SK-N-SH treated with all-trans-retinoic acid at 6 μM for 48 hours (cell line): Measurements from ENCODE around the gene TNRC6B.

Experiments used
- CREB5 ChIP-seq: fragments of 250-450 bp; sonication (Bioruptor Pico); IDR thresholded peaks from 2 replicates; pipeline ENCODE4 v1.5.1; 2020; ENCODE audit warnings: low read depth, mild to moderate bottlenecking, moderate library complexity
- CSDC2 ChIP-seq: fragments of 250-450 bp; sonication (Bioruptor Pico); IDR thresholded peaks from 2 replicates; pipeline ENCODE4 v1.5.0; 2020; ENCODE audit warnings: mild to moderate bottlenecking, moderate library complexity
- CSRNP3 ChIP-seq: fragments of 250-450 bp; sonication (Bioruptor Pico); IDR thresholded peaks from 2 replicates; pipeline ENCODE4 v1.5.1; 2021; ENCODE audit warnings: mild to moderate bottlenecking, moderate library complexity
- ESRRG ChIP-seq: fragments of 250-450 bp; sonication (Bioruptor Pico); IDR thresholded peaks from 2 replicates; pipeline ENCODE4 v1.6.1; 2021; ENCODE audit warnings: mild to moderate bottlenecking
- RARB ChIP-seq: fragments of 250-450 bp; sonication (Bioruptor Pico); IDR thresholded peaks from 2 replicates; pipeline ENCODE4 v1.8.0; 2021; ENCODE audit warnings: mild to moderate bottlenecking, moderate library complexity
- ZC3H10 ChIP-seq: fragments of 250-450 bp; sonication (Bioruptor Pico); IDR thresholded peaks from 2 replicates; pipeline ENCODE4 v1.5.1; 2021; ENCODE audit warnings: mild to moderate bottlenecking, moderate library complexity
- ZFP3 ChIP-seq: fragments of 250-450 bp; sonication (Bioruptor Pico); IDR thresholded peaks from 2 replicates; pipeline ENCODE4 v1.5.0; 2020; ENCODE audit warnings: mild to moderate bottlenecking, moderate library complexity
- ZNF8 ChIP-seq: fragments of 450-650 bp; formaldehyde crosslinking; IDR thresholded peaks from 2 replicates; pipeline ENCODE4 v1.5.0; 2020; ENCODE audit warnings: mild to moderate bottlenecking, moderate library complexity
- TF ChIP-seq, protein P1 (sequence below): fragments of 250-450 bp; sonication (Bioruptor Pico); IDR thresholded peaks from 2 replicates; pipeline ENCODE4 v1.5.0; 2020; ENCODE audit warnings: mild to moderate bottlenecking, moderate library complexity

- TF ChIP-seq CSRNP3 (CRISPR knock-in tag) = no peak
- TF ChIP-seq ESRRG (CRISPR knock-in tag) = no peak
- no peak for TF ChIP-seq CSDC2 (CRISPR knock-in tag)
- no peak for TF ChIP-seq CREB5 (CRISPR knock-in tag)
- TF ChIP-seq RARB (CRISPR knock-in tag) = no peak
- no peak for TF ChIP-seq ZC3H10 (CRISPR knock-in tag)
- TF ChIP-seq, protein P1, sequence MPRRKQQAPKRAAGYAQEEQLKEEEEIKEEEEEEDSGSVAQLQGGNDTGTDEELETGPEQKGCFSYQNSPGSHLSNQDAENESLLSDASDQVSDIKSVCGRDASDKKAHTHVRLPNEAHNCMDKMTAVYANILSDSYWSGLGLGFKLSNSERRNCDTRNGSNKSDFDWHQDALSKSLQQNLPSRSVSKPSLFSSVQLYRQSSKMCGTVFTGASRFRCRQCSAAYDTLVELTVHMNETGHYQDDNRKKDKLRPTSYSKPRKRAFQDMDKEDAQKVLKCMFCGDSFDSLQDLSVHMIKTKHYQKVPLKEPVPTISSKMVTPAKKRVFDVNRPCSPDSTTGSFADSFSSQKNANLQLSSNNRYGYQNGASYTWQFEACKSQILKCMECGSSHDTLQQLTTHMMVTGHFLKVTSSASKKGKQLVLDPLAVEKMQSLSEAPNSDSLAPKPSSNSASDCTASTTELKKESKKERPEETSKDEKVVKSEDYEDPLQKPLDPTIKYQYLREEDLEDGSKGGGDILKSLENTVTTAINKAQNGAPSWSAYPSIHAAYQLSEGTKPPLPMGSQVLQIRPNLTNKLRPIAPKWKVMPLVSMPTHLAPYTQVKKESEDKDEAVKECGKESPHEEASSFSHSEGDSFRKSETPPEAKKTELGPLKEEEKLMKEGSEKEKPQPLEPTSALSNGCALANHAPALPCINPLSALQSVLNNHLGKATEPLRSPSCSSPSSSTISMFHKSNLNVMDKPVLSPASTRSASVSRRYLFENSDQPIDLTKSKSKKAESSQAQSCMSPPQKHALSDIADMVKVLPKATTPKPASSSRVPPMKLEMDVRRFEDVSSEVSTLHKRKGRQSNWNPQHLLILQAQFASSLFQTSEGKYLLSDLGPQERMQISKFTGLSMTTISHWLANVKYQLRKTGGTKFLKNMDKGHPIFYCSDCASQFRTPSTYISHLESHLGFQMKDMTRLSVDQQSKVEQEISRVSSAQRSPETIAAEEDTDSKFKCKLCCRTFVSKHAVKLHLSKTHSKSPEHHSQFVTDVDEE = no peak
- no peak for TF ChIP-seq ZNF8 (CRISPR knock-in tag)
- TF ChIP-seq ZFP3 (CRISPR knock-in tag) = no peak
These were observed 149.4 kb downstream of the TNRC6B start for GRCh38 chr22:40326905-40327735.
